IMR-90 (cell line): ENCODE data around the gene PROSER2. TPM values are rescaled to one million over a fixed set of nuclear protein-coding genes. Genes with fewer than 3 reads are reported as not detected.

ENCODE experiments used
- ATAC-seq: fragments of 200-7000 bp; cut with Tn5 transposase; 2 replicates; pipeline ENCODE4 v1.9.1; 2020; ENCODE audit warnings: low read depth, mild to moderate bottlenecking, moderate library complexity
- BruUV-seq: library from RNA; stranded (reverse); fragments of 400-500 nt; replicated peaks from 2 replicates; lab custom pipeline; 2021; lab: Mats Ljungman, UMichigan
- CTCF ChIA-PET: fragments of 300-600 bp; formaldehyde crosslinking; extraction: SDS; loops from one replicate; lab custom pipeline; 2021; ENCODE audit warnings: antibody characterized with exemption; lab: Yijun Ruan, JAX
- POLR2A ChIA-PET: fragments of 300-600 bp; sonication (Branson Sonifier 250); formaldehyde crosslinking; loops from one replicate; lab custom pipeline; 2022; ENCODE audit warnings: antibody characterized with exemption; ENCODE audit not compliant: unreplicated experiment; lab: Charles Lee
- DNase-seq: peaks from one replicate; pipeline ENCODE4 v3.0.0; 2013
- H2AFZ ChIP-seq: replicated peaks from 2 replicates; pipeline ENCODE3; 2013; ENCODE audit warnings: low read length, mild to moderate bottlenecking; ENCODE audit not compliant: poor library complexity
- H2AK5ac ChIP-seq: 2 replicates; pipeline ENCODE4 v1.6.1; 2013; ENCODE audit warnings: low read depth, low read length, inconsistent platforms
- H2AK9ac ChIP-seq: replicated peaks from 2 replicates; pipeline ENCODE3; 2013; ENCODE audit warnings: mild to moderate bottlenecking, low read depth, low read length, moderate library complexity; ENCODE audit not compliant: poor library complexity
- H2BK120ac ChIP-seq: 2 replicates; pipeline ENCODE4 v1.6.1; 2013; ENCODE audit warnings: low read depth, low read length, inconsistent platforms
- H2BK15ac ChIP-seq: 3 replicates; pipeline ENCODE4 v1.6.1; 2013; ENCODE audit warnings: low read depth, low read length, inconsistent platforms
- H2BK20ac ChIP-seq: 2 replicates; pipeline ENCODE4 v1.6.1; 2013; ENCODE audit warnings: low read depth, mild to moderate bottlenecking, inconsistent platforms, low read length, moderate library complexity
- H2BK5ac ChIP-seq: 2 replicates; pipeline ENCODE4 v1.6.1; 2013; ENCODE audit warnings: mild to moderate bottlenecking, low read depth, low read length, inconsistent platforms; ENCODE audit not compliant: poor library complexity, severe bottlenecking
- H3K14ac ChIP-seq: replicated peaks from 2 replicates; pipeline ENCODE4 v1.6.1; 2013; ENCODE audit warnings: low read depth, low read length, inconsistent platforms
- H3K18ac ChIP-seq: 2 replicates; pipeline ENCODE4 v1.6.1; 2013; ENCODE audit warnings: low read depth, low read length, control low read depth
- H3K23ac ChIP-seq: 2 replicates; pipeline ENCODE4 v1.6.1; 2013; ENCODE audit warnings: low read depth, low read length, inconsistent platforms
- H3K27ac ChIP-seq: 2 replicates; pipeline ENCODE4 v1.5.1; 2013; ENCODE audit warnings: mild to moderate bottlenecking, control low read depth, low read length; ENCODE audit not compliant: insufficient read depth
- H3K27me3 ChIP-seq: 2 replicates; pipeline ENCODE4 v1.6.1; 2013; ENCODE audit warnings: low read length; ENCODE audit not compliant: control insufficient read depth, insufficient read depth
- H3K36me3 ChIP-seq: 2 replicates; pipeline ENCODE4 v1.6.1; 2013; ENCODE audit warnings: low read length, mixed read lengths; ENCODE audit not compliant: control insufficient read depth, insufficient read depth
- H3K4ac ChIP-seq: 2 replicates; pipeline ENCODE4 v1.6.1; 2013; ENCODE audit warnings: low read depth, low read length, inconsistent platforms
- H3K4me1 ChIP-seq: 2 replicates; pipeline ENCODE4 v1.6.1; 2013; ENCODE audit warnings: low read length, mixed read lengths; ENCODE audit not compliant: control insufficient read depth, insufficient read depth
- H3K4me2 ChIP-seq: 2 replicates; pipeline ENCODE4 v1.6.1; 2013; ENCODE audit warnings: low read depth, mild to moderate bottlenecking, control low read depth, low read length, moderate library complexity
- H3K4me3 ChIP-seq: 2 replicates; pipeline ENCODE4 v1.5.1; 2013; ENCODE audit warnings: low read depth, mild to moderate bottlenecking, control low read depth, low read length, moderate library complexity; ENCODE audit not compliant: insufficient read depth
- H3K56ac ChIP-seq: 2 replicates; pipeline ENCODE4 v1.6.1; 2013; ENCODE audit warnings: low read length, inconsistent platforms; ENCODE audit not compliant: insufficient read depth; ENCODE audit errors: extremely low read depth
- H3K79me1 ChIP-seq, 2 experiments: 2 replicates each; pipeline ENCODE4 v1.6.1; 2013; ENCODE audit warnings: low read length in 2 of 2, inconsistent platforms in 1 of 2, low read depth in 1 of 2
- H3K9ac ChIP-seq: 2 replicates; pipeline ENCODE4 v1.6.1; 2013; ENCODE audit warnings: low read depth, low read length, control low read depth
- H3K9me1 ChIP-seq: 2 replicates; pipeline ENCODE4 v1.6.1; 2013; ENCODE audit warnings: low read length, inconsistent platforms; ENCODE audit not compliant: insufficient read depth
- H3K9me3 ChIP-seq: 2 replicates; pipeline ENCODE4 v1.6.1; 2013; ENCODE audit warnings: low read length; ENCODE audit not compliant: control insufficient read depth, insufficient read depth
- H4K20me1 ChIP-seq: 2 replicates; pipeline ENCODE4 v1.6.1; 2013; ENCODE audit warnings: low read length, inconsistent platforms; ENCODE audit not compliant: insufficient read depth
- H4K5ac ChIP-seq: 2 replicates; pipeline ENCODE4 v1.6.1; 2013; ENCODE audit warnings: mild to moderate bottlenecking, low read depth, low read length, control low read depth
- H4K8ac ChIP-seq, 2 experiments: 2 replicates each; pipeline ENCODE4 v1.6.1; 2013; ENCODE audit warnings: low read depth in 2 of 2, low read length in 2 of 2, control low read depth in 1 of 2, inconsistent platforms in 1 of 2
- H4K91ac ChIP-seq: 2 replicates; pipeline ENCODE4 v1.6.1; 2013; ENCODE audit warnings: low read depth, low read length, inconsistent platforms; ENCODE audit not compliant: insufficient read depth
- CTCF ChIP-seq: conservative IDR thresholded peaks from 2 replicates; pipeline ENCODE4 v1.5.1; 2012; ENCODE audit warnings: mild to moderate bottlenecking, low read depth, low read length, improper control_type of control experiment
- FOS ChIP-seq: fragments of 150-350 bp; IDR thresholded peaks from 2 replicates; pipeline ENCODE4 v1.6.1; 2016; ENCODE audit warnings: low read depth, low read length
- MAZ ChIP-seq: IDR thresholded peaks from 2 replicates; pipeline ENCODE4 v1.6.1; 2012; ENCODE audit warnings: low read depth, mild to moderate bottlenecking, low read length, improper control_type of control experiment, moderate library complexity, borderline replicate concordance
- WGBS, 2 experiments: methylation state at CpG; one replicate each; pipeline versions ENCODE4 v1.1.5 to v1.1.7; 2013; ENCODE audit warnings: missing lambda C conversion rate in 2 of 2; ENCODE audit not compliant: insufficient read length in 1 of 2; ENCODE audit errors: extremely low coverage in 2 of 2; 5-methylcytosine and 5-hydroxymethylcytosine counted together
- dilution Hi-C: fragments of 300-500 bp; cut with HindIII; formaldehyde crosslinking; loops from one replicate; pipeline ENCODE4 v1.14.3; 2018; ENCODE audit warnings: low sequenced_read_pairs; ENCODE audit not compliant: unreplicated experiment
- in situ Hi-C: fragments of 300-500 bp; cut with MboI; formaldehyde crosslinking; loops from 3 replicates; pipeline ENCODE4 v1.14.3; 2019; ENCODE audit warnings: low sequenced_read_pairs, inconsistent platforms, mixed read lengths
- intact Hi-C: fragments of 100-400 bp; cut with micrococcal nuclease; formaldehyde crosslinking; loops from 2 replicates; pipeline ENCODE4 v1.10.0; 2022
- polyA plus RNA-seq, 3 experiments: library from polyadenylated mRNA; depleted of rRNA; stranded (reverse); fragments of >200 nt; gene quantifications; 2 replicates each; pipeline ENCODE4 v1.2.3, GENCODE V29; 2012; ENCODE audit warnings: low replicate concordance in 1 of 3
- total RNA-seq: library from RNA; depleted of rRNA; stranded (reverse); fragments of >200 nt; gene quantifications from 2 replicates; pipeline ENCODE4 v1.2.3, GENCODE V29; 2012

PROSER2 gene
- total and polyA plus RNA-seq, 2 of the 4 experiments (the other 2 are of a cell fraction), result 1.4 to 2.0 TPM

GRCh38 chr10:11901454-11901832, 78.3 kb downstream of the PROSER2 start:
- Histone ChIP-seq H3K9me3 (no peaks in the 10 kb centered on the region), H2AK9ac (no peak overlapping the region), H2AK5ac (no peak overlapping the region), H3K4me3 (no peak overlapping the region), H3K36me3 (no peaks in the 10 kb centered on the region), H3K27ac (no peak overlapping the region), H4K20me1 (no peaks in the 10 kb centered on the region), H3K4me2 (no peak overlapping the region), H3K14ac (no peak overlapping the region), H3K18ac (no peak overlapping the region), H3K79me1 (no peaks in the 10 kb centered on the region), H2BK120ac (no peak overlapping the region), H3K56ac (no peak overlapping the region), H3K9ac (no peak overlapping the region), H2BK15ac (no peak overlapping the region), H4K8ac (no peak overlapping the region), H4K91ac (no peak overlapping the region), H3K23ac (no peak overlapping the region), H2BK5ac (no peak overlapping the region), H2AFZ (no peak overlapping the region), H3K9me1 (peaks cover 10% of the 10 kb centered on the region; the same call in 1 of the 2 replicates), H3K4ac (no peak overlapping the region), H3K27me3 (no peaks in the 10 kb centered on the region; the same call in 1 of the 2 replicates), H3K4me1 (peaks cover 3% of the 10 kb centered on the region; the same call in 1 of the 2 replicates), H4K5ac (no peak overlapping the region), H2BK20ac (no peak overlapping the region)
- WGBS, 2 experiments, result 32% methylated on average over 3 of the region's 7 CpGs; no CpG with 5 or more reads in 1 of the 2 experiments
- dilution Hi-C loops (no loop called here), intact Hi-C loops (no loop called here), in situ Hi-C loops (no loop called here)
- ChIA-PET POLR2A (no interaction called here), CTCF (no interaction called here)
- no TSS peak for BruUV-seq
- DNase-seq (no peak), ATAC-seq (no peak)
- no peak for TF ChIP-seq MAZ
- TF ChIP-seq CTCF, result no peak
- TF ChIP-seq FOS, result no peak
